ENCODE data around the gene AWAT1.
A peak's percentile ranks its signal among the peaks of the same experiment; 100 is the strongest.
"Not testable (repeated sequence)": the region's sequence is repeated elsewhere in the genome, so short reads cannot be mapped to it uniquely, and the experiment has no call there.

The AWAT1 gene

DNA sequence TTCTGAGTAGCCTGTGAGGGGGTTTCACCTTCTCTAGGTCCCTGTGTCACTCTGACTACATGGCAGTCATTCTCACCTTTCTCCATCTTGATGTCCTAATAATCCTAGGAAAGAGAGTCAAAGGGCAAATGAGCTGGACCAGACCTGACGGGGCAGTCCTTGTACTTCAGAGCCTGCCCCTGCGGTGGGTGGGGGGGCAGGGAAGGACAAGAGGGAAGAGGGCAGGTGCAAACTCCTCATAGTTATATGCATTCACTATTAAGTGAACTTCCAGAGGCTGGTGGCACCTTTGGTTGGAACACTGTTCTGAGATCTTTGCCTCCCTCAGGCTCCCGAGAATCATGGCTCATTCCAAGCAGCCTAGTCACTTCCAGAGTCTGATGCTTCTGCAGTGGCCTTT is at the start of gene AWAT1:
AWAT1 (plus strand) TSS at position 301 of the 400 bp plus-strand sequence; CDS start at position 342, 41 bp downstream.
- no peak for DNase-seq

- DNase-seq: no peak
Observed at GRCh38 chrX:70190225-70190624, 44.2 kb upstream of the AWAT1 start.

- DNase-seq: peak; percentile 6 to 66 (median 22)
Observed at GRCh38 chrX:70196961-70197720, 37.3 kb upstream of the AWAT1 start.

GRCh38 chrX:70201732-70202131 is 32.7 kb upstream of the AWAT1 start:
- no peak for DNase-seq

GRCh38 chrX:70208479-70208878 is 26.0 kb upstream of the AWAT1 start:
- DNase-seq: no peak

DNA sequence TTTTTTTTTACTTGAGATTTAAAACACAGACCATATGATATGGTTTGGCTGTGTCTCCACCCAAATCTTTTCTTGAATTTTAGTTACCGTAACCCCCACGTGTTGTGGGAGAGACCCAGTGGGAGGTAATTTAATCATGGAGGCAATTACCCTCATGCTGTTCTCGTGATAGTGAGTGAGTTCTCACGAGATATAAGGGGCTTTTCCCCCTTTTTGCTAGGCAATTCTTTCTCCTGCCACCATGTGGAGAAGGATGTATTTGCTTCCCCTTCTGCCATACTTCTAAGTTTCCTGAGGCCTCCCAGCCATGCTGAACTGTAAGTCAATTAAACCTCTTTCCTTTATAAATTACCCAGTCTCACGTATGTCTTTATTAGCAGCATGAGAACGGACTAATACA is 24.9 kb upstream of the AWAT1 start:
- DNase-seq: not testable (repeated sequence)

DNA sequence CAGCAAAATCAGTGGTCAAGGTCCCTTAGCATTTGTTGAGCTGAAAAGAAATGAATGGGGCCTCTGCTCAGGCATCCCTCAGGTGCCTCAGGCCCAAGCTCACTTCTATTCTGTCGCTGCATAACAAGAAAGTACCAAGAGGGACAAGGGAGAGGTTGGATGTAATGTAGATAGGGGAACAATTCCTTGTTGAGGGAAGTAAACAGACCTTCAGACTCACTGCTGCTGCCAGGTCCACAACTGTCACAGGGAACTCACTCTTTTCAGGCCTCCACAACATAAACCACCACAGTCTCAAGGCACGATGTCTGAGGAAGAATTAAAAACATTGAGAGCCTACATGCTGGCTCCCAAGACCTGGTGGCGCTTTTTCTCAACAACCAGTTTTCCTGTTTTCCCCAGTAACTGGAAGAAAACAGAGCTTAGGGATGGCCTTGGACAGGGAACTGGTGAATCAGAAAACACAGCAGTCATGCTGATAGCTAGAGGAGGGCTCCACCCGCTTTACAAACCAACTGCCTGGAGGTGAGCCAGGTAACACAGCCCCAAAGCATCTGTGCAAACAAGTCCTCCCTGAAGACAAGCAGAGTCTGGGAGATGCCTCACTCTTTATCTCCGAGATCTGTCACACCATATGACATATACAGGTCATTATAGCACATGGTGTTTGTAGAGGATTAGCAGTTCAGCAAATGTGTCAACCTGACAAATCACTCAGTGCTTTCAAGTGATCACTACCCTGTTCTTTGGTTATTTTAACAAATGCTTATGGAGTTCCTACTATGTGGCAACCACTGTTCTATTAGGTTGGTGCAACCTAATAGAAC is 14.3 kb upstream of the AWAT1 start:
- DNase-seq: no peak

DNA sequence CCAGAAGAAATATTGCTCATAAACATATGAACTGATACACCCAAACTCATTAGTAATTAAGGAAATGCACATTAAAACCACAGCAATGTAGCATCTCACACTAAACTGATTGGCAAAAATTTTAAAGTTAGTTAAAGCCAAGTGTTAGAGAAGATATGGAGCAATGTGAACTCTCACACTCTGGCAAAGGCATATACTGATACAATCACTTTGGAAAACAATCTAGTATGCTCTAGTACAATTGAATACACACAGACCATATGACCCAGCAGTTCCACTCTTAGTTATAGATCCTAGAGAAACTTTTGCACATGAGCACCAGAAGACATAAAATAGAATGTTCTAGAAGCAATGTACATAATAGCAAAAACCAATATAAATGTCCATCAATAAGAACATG is 8.4 kb upstream of the AWAT1 start:
- DNase-seq: no peak

DNA sequence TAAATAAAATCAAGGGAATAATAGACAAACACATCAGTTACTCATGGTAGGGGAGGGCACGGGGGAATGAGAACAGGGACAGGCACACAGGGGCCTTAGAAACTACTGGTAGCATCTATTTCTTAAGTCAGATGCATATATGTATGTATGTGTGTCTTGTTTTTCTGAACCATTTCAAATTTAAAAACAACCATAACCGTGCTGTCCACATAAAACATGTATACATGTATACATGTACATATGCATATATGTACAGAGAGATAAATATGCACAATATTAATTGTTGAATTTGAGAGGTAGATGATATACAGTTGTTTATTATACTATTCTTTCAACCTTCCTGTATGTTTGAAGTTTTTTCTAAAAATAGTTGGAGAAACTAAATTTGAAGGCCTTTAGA is 7.8 kb upstream of the AWAT1 start:
- no peak for DNase-seq

- DNase-seq: no peak
Observed at GRCh38 chrX:70231666-70232065, 2.8 kb upstream of the AWAT1 start.

DNA sequence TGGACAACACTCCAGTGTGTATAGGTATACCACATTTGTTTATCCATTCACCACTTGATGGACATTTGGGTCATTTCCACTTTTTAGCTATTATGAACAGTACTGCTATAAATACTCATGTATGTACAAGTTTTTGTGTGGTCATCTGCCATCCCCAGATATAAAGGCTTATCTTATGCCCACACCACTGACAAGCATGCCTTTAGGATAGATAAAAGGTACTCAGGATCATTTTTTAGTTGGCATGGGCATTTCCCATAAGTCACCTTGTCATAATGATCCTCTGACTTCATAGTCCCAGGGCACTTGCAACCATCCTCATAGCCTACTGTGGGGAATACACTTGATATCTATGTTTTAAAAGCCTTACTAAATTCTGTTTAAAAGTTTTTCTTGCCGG is 6.3 kb downstream of the AWAT1 start:
- no peak for DNase-seq

GRCh38 chrX:70241501-70241900 is 7.0 kb downstream of the AWAT1 start:
- DNase-seq: no peak

- not testable (repeated sequence) for DNase-seq
Observed at GRCh38 chrX:70243601-70244000, 9.1 kb downstream of the AWAT1 start.

- DNase-seq: no peak
Observed at GRCh38 chrX:70244881-70245280, 10.4 kb downstream of the AWAT1 start.

- DNase-seq: no peak
Observed at GRCh38 chrX:70247252-70247651, 12.8 kb downstream of the AWAT1 start.

DNA sequence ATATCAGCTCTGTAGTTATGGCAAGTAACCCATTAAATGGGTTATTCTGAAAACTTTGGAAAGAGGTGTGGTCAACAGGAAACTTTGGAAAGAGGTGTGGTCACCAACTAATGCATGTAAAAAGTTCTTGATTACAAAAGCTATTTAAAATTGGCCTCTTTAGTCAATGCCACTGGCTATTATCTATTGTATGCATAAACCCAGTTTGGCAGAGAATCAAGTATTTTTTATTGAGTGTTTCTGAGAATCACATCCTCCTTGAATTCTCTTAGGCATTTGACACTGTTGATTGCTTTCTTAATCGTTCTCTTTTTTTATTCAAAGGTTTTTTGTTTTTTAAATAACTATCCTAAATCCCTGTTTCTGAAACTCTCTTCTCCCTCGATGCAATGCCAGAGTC is 18.0 kb downstream of the AWAT1 start:
- no peak for DNase-seq

DNA sequence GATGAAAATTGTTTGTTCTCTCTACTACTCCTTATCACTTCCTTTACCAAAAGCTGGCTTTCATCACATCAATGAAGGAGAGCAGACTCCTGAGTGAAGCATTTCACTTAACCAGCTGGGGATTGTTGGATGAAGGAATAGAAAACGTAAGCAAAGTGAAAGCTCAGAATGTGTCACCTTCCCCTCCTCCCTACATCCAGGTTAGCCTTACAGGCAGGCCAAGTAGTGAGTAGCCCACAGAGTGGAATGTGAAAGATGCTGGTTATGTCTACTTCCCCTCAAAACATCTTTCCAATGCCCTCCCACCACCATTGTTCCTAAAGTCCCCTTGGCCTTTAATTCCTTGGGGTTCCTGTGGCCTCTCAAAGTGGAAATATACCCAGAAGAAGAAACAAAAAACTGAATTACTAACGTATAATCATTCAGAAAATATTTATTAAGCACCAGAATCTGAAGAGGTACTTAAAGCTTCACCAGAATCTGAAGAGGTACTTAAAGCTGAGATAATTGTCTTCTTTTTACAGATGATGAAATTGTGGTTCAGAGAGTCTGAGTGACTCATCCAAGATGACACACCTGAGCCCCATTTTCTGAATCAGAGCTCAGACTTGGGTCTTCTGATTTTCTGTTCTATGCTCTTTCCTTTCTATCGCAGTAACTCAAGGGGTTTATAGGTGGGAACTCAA is 19.1 kb downstream of the AWAT1 start:
- no peak for DNase-seq

GRCh38 chrX:70254063-70254400 is 19.6 kb downstream of the AWAT1 start:
- no peak for DNase-seq

GRCh38 chrX:70254909-70255308 is 20.5 kb downstream of the AWAT1 start:
- DNase-seq: no peak

DNA sequence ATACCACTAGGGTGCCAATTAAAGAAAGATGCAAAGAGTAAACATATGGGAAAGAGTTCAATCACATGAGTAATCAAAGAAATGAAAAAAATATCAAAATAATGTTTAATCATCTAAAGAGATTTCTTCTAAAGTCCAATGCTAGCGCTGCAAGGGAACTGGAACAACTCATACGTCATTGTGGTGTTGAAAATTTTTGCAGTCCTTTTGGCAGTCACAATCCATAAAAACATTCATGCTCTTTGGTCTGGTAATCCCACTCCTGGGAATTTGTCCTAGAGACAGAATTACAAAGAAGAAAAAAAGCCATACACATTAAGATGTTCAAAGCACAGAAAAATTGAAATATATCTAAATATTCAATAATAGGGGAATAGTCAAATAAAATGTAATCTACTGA is 21.0 kb downstream of the AWAT1 start:
- no peak for DNase-seq

DNA sequence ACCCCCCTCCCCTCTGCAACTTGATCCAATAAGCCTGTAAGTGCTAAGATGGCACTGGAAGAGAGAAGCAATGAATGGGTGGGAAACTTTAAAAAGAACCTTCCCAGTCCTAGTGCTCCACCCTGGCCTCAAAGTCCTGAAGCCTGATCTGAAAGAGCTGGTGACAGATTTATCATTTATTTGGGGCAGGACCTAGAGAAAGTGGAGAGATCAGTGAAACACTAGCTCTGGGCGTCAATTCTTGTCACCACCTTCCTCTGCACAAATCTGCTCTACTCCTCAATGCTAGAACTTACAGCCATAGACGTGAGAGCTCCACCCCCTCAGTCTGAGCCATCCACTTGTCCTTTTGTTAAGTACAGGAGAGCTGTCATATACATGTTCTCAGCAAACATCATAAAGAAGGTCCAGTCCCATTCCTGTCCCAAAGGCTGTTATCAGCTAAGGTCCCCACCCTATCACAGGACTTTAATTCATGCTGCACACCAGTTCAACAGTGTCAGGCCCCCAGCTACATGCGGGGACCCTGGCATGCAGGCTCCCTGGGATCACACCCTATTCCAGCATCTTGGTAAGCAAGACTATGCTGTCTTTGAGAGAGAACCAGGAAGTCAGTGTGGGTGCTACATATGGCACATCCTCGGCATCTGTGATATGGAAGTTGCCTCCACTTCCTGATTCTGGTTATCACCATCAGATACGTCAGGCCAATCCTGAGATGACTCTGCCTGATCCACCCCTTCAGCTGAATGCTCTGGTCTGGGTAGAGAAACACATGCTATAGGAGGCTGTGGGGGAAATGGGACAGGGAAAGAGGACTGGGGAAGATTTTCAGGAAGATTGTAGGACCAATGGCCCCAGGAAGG is 23.2 kb downstream of the AWAT1 start:
- no peak for DNase-seq

DNA sequence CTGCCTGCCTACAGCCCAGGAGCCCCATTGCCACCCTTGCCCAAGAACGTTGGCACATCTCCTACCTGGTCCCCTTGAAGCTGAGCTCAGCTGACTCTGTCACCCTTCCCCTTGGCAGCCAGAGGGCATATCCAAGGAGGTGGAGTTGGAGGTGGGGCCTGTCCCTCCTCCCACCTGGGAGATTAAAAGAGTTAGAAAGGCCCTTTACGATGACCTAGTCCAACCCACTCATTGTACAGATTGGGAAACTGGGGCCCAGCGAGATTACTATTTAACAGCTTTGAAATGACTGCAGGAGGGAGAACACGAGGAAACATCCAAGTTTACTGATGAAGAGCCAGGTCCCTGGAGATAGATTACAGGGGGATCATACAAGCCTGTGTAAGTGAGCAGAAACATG is 25.6 kb downstream of the AWAT1 start, which contains the start of gene P2RY4:
P2RY4 (minus strand) TSS at position 101 of the 400 bp plus-strand sequence. CDS start 580 bp downstream, outside the sequence.
- no peak for DNase-seq

Data from stimulated activated naive CD4-positive, alpha-beta T cell (primary cell).